ENCODE data around the gene SLAMF9. TPM values are rescaled to one million over a fixed set of nuclear protein-coding genes. Genes with fewer than 3 reads are reported as not detected.

Gene SLAMF9
- total and polyA plus RNA-seq, 5 donors from 2014 or later = not detected

DNA sequence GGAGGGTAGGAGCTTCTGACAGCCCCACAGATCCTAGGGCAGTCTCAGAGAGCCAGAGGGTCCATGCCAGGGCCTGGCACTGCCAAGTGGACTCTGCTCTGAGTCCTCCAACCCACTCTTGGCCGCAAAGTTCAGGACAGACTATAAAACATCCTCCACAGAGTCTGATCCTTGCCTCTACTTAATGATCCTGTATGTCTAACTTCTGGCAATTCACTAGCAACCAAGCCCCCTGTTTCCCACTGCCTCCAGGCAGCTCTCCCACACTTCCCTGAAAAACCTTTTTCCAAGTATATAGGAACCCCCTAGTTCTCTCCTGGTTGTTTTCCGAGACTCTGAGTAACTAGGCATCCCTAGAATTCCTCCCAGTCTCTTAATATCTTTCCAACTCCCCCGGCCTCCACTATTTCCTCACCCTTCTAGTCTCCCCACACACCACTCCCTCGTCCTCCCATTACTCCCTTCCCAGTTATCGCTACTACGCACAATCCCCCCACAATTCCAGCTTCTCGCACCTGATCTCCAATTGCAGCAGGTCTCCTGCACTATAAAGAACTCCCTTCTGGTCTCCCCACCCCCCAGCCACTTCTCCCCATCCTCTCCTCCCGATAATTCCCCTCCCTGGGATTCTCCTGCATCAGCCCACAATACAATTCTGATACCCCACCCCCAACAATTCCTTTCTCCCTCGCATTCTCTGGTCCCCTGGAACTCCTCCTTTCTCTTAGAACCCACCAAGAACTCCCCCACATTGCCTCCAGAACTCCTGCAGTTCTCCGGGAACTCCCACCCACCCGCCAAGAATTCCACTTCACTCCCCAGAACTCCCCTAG lies 9.2 kb downstream of the SLAMF9 start:
- H3K36me3 Mint-ChIP-seq = no peaks in the 10 kb centered on the region
- ATAC-seq (ENCODE audit: low read depth in 2 of 2) (no peak), DNase-seq (no peak)
- no peaks in the 10 kb centered on the region for H3K9me3 ChIP-seq (ENCODE audit: control insufficient read depth in 2 of 2, low read length in 2 of 2)
- no peak overlapping the region for H3K27ac ChIP-seq (ENCODE audit: insufficient read depth, low read length, poor library complexity, severe bottlenecking)
- no peaks in the 10 kb centered on the region for H3K36me3 ChIP-seq (ENCODE audit: control insufficient read depth, insufficient read depth, low read length)
- H3K4me3 ChIP-seq (ENCODE audit: low read depth, low read length) = no peak overlapping the region
- peaks cover 52% of the 10 kb centered on the region for H3K27me3 Mint-ChIP-seq
- H3K9me3 Mint-ChIP-seq = peaks cover 0 to 3% (median 0%) of the 10 kb centered on the region in 7 donors
- peak overlapping the region in 1 of 3 donors; percentile 80 for H3K27ac Mint-ChIP-seq
- H3K27me3 ChIP-seq (ENCODE audit: control insufficient read depth, insufficient read depth, low read length) = peaks cover 18% of the 10 kb centered on the region
- H3K4me1 Mint-ChIP-seq = peaks cover 0 to 15% (median 0%) of the 10 kb centered on the region in 4 donors
- peak overlapping the region in 2 of 4 donors; percentile 66 to 86 for H3K4me3 Mint-ChIP-seq
- H3K4me1 ChIP-seq (ENCODE audit: control insufficient read depth, insufficient read depth, low read length, poor library complexity, severe bottlenecking) = peaks cover 8% of the 10 kb centered on the region

DNA sequence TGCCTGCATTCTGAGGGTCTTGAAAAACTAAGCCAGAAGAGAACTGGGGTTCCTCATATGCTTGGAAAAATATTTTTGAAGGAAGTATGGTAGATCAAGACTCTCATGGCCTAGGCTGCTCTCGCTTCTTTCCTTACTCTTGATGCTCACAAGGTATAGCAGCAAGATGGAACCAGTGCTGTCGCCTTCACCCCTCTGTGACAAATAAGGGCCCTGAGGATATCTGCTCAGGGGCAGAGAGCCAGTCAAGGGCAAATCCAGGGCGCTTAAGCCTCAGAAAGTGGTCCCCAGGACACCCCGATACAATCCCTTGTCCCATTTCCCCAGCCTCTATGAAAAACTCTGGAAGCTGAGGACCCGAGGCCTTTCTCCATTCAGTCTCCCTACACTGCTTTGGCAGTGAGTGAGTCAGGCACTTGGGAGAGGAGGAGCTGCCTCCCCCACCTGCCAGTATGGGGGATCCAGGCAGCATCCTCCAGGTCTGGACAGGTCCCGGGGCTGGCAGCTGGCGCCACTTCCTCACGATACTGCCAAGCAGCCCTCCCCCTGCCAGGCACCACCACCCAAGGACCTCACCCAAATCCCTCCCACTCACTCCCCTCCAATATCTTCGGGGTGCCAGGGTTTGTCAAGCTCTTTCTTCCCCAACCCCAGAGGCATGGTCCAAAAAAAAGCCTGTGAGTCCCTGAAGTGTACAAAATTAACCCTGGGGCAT lies 10.0 kb downstream of the SLAMF9 start:
- peaks cover 8% of the 10 kb centered on the region for H3K4me1 ChIP-seq (ENCODE audit: control insufficient read depth, insufficient read depth, low read length, poor library complexity, severe bottlenecking)
- no peaks in the 10 kb centered on the region for H3K36me3 ChIP-seq (ENCODE audit: control insufficient read depth, insufficient read depth, low read length)
- no peak overlapping the region for H3K4me3 ChIP-seq (ENCODE audit: low read depth, low read length)
- peaks cover 57% of the 10 kb centered on the region for H3K27me3 Mint-ChIP-seq
- no peak for ATAC-seq (ENCODE audit: low read depth in 2 of 2)
- no peak overlapping the region for H3K27ac ChIP-seq (ENCODE audit: insufficient read depth, low read length, poor library complexity, severe bottlenecking)
- H3K27me3 ChIP-seq (ENCODE audit: control insufficient read depth, insufficient read depth, low read length) = peaks cover 18% of the 10 kb centered on the region
- H3K9me3 Mint-ChIP-seq = peaks cover 0 to 3% (median 0%) of the 10 kb centered on the region in 7 donors
- H3K4me3 Mint-ChIP-seq = no peak overlapping the region
- H3K9me3 ChIP-seq (ENCODE audit: control insufficient read depth in 2 of 2, low read length in 2 of 2) = no peaks in the 10 kb centered on the region
- no peak overlapping the region for H3K27ac Mint-ChIP-seq
- H3K36me3 Mint-ChIP-seq = peaks cover 2% of the 10 kb centered on the region
- no peak for DNase-seq
- H3K4me1 Mint-ChIP-seq = peaks cover 0 to 15% (median 0%) of the 10 kb centered on the region in 4 donors

DNA sequence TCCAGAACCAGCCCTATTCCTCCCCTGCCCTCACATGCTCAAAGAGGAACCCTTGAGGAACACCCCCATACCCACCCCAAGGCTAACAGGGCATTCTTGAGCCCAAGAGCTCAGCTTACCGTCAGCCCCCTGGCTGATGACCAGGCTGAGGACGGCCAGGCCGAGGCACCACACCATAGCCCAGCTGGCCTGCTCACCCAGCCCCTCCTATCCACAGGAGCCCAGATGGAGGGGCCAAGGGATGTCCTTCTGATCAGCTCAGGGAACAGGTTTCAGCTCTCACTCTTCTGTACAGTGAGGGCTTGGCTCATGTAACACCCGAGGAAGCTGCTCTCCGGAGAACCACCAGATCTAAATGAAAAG lies 10.8 kb downstream of the SLAMF9 start:
- H3K27ac Mint-ChIP-seq = no peak overlapping the region
- H3K4me3 Mint-ChIP-seq = no peak overlapping the region
- H3K27me3 ChIP-seq (ENCODE audit: control insufficient read depth, insufficient read depth, low read length) = peaks cover 18% of the 10 kb centered on the region
- DNase-seq = no peak
- H3K9me3 Mint-ChIP-seq = peaks cover 0 to 3% (median 0%) of the 10 kb centered on the region in 7 donors
- H3K27me3 Mint-ChIP-seq = peaks cover 56% of the 10 kb centered on the region
- H3K9me3 ChIP-seq (ENCODE audit: control insufficient read depth in 2 of 2, low read length in 2 of 2) = no peaks in the 10 kb centered on the region
- no peaks in the 10 kb centered on the region for H3K36me3 ChIP-seq (ENCODE audit: control insufficient read depth, insufficient read depth, low read length)
- peaks cover 8% of the 10 kb centered on the region for H3K4me1 ChIP-seq (ENCODE audit: control insufficient read depth, insufficient read depth, low read length, poor library complexity, severe bottlenecking)
- peaks cover 0 to 18% (median 0%) of the 10 kb centered on the region in 4 donors for H3K4me1 Mint-ChIP-seq
- H3K36me3 Mint-ChIP-seq = peaks cover 5% of the 10 kb centered on the region
- H3K27ac ChIP-seq (ENCODE audit: insufficient read depth, low read length, poor library complexity, severe bottlenecking) = no peak overlapping the region
- H3K4me3 ChIP-seq (ENCODE audit: low read depth, low read length) = no peak overlapping the region
- no peak for ATAC-seq (ENCODE audit: low read depth in 2 of 2)

DNA sequence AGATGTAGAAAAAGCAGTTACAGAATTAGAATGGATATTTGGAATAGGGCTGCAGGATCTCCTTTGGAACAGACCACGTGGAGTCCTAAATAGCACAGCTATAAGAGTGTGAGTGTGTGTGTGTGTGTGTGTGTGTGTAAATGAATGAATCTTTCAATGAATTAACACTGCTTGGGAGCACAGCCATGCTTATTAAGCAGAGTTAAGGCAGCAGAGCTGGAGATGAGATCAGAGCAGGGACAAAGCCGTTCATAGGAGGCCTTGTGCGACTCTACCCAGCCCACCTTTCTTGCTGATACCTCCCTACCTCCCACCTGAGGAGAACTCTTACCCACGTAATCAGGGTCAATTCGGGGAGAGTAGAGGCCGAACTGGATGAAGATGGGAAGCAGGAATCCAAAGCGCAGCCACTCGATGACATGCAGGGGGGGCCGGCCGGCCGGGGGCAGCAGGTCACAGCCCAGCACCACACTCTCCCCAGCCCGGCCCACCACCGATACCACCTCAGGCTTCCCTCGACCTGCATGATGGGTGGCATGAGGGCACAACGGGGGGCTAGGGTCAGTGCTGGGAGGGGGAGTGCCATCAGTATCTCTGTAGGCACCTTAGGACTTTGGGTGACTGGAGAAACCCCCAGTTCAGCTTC lies 11.3 kb downstream of the SLAMF9 start:
- DNase-seq (no peak), ATAC-seq (ENCODE audit: low read depth in 2 of 2) (no peak)
- H3K36me3 Mint-ChIP-seq = peaks cover 5% of the 10 kb centered on the region
- peaks cover 52% of the 10 kb centered on the region for H3K27me3 Mint-ChIP-seq
- H3K9me3 Mint-ChIP-seq = peaks cover 0 to 3% (median 0%) of the 10 kb centered on the region in 7 donors
- Histone ChIP-seq H3K36me3 (ENCODE audit: control insufficient read depth, insufficient read depth, low read length) (no peaks in the 10 kb centered on the region), H3K27ac (ENCODE audit: insufficient read depth, low read length, poor library complexity, severe bottlenecking) (no peak overlapping the region), H3K4me3 (ENCODE audit: low read depth, low read length) (no peak overlapping the region), H3K4me1 (ENCODE audit: control insufficient read depth, insufficient read depth, low read length, poor library complexity, severe bottlenecking) (peaks cover 8% of the 10 kb centered on the region), H3K9me3 (ENCODE audit: control insufficient read depth in 2 of 2, low read length in 2 of 2) (no peaks in the 10 kb centered on the region), H3K27me3 (ENCODE audit: control insufficient read depth, insufficient read depth, low read length) (peaks cover 18% of the 10 kb centered on the region)
- H3K27ac Mint-ChIP-seq = no peak overlapping the region
- H3K4me3 Mint-ChIP-seq = no peak overlapping the region
- H3K4me1 Mint-ChIP-seq = peaks cover 0 to 20% (median 0%) of the 10 kb centered on the region in 4 donors

DNA sequence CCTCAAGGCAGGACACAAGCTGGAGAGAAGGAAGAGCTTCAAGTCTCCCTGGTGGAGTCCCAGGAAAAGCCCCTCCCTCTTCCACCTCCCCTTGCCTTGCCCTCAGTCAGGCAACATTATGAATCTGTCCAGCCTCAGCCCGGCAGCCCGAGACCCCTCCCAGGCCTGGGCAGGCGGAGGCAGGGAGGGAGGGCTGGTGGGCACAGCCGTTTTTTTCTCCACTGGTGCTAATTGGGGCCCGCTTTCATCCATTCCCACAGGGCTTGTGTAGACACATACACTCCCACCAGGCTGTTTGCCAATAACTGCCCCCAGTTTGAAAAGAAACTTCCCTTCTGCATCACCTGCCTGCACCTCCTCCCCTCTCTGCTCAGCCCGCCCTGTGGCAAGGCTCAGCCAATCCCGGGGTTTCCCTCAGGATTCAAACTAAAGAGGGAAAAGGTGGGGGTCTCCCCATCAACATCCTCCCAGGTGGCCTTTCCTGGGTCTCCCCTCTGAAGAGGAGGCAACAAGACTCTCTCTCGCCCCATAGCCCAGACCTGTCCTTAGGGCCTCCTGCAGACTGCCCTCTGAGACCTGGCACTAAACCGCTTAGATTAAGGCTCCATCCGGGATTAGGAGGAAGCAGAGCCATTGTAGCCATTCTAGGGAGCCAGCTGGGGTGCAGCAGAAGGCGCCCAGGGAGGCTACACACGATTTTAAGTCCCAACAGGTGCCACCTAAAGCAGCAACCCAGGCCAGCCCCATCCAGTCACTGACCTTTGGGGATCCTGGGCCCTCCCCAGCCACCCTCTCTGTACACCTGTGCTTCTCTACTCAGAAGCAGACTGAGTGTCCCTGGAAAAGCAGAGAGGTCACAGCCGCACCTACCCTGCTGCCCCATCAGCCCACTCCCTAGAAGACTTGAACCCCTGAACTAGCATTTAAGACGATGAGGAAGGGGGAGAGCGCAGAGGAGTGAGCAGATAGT lies 12.2 kb downstream of the SLAMF9 start:
- Mint-ChIP-seq H3K9me3 (peaks cover 0 to 1% (median 0%) of the 10 kb centered on the region in 7 donors), H3K4me1 (peaks cover 0 to 28% (median 3%) of the 10 kb centered on the region in 4 donors), H3K36me3 (peaks cover 5% of the 10 kb centered on the region), H3K27ac (no peak overlapping the region), H3K4me3 (peak overlapping the region in 1 of 4 donors; percentile 53), H3K27me3 (peaks cover 52% of the 10 kb centered on the region)
- Histone ChIP-seq H3K27ac (ENCODE audit: insufficient read depth, low read length, poor library complexity, severe bottlenecking) (no peak overlapping the region), H3K9me3 (ENCODE audit: control insufficient read depth in 2 of 2, low read length in 2 of 2) (no peaks in the 10 kb centered on the region), H3K36me3 (ENCODE audit: control insufficient read depth, insufficient read depth, low read length) (no peaks in the 10 kb centered on the region), H3K4me3 (ENCODE audit: low read depth, low read length) (no peak overlapping the region), H3K27me3 (ENCODE audit: control insufficient read depth, insufficient read depth, low read length) (peaks cover 15% of the 10 kb centered on the region), H3K4me1 (ENCODE audit: control insufficient read depth, insufficient read depth, low read length, poor library complexity, severe bottlenecking) (peaks cover 13% of the 10 kb centered on the region)
- ATAC-seq (ENCODE audit: low read depth in 2 of 2) (no peak), DNase-seq (no peak)

DNA sequence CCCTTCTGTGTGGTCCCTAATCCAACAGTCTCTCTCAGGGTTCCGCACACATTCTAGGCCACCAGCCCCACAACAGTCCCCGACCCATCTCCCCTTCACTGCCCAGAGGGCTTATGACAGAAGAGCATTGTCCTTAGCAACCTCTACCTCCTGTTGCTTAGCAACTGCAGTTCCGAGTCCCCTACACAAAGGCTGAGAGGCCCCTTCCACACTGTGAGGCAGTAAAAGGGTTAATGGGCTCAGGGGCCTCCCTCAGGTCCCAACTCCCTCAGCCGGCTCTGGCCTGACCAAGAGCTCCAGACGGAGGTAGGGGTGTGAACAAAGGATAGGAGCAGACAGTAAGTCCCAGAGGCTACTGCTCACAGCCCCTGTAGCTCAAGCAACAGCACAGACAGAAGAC lies 12.9 kb downstream of the SLAMF9 start:
- Mint-ChIP-seq H3K36me3 (peaks cover 5% of the 10 kb centered on the region), H3K9me3 (no peaks in the 10 kb centered on the region), H3K27me3 (peaks cover 48% of the 10 kb centered on the region), H3K4me3 (no peak overlapping the region), H3K4me1 (peaks cover 0 to 31% (median 6%) of the 10 kb centered on the region in 4 donors), H3K27ac (no peak overlapping the region)
- Histone ChIP-seq H3K9me3 (ENCODE audit: control insufficient read depth in 2 of 2, low read length in 2 of 2) (no peaks in the 10 kb centered on the region), H3K4me3 (ENCODE audit: low read depth, low read length) (no peak overlapping the region), H3K27ac (ENCODE audit: insufficient read depth, low read length, poor library complexity, severe bottlenecking) (no peak overlapping the region), H3K36me3 (ENCODE audit: control insufficient read depth, insufficient read depth, low read length) (no peaks in the 10 kb centered on the region), H3K4me1 (ENCODE audit: control insufficient read depth, insufficient read depth, low read length, poor library complexity, severe bottlenecking) (peaks cover 21% of the 10 kb centered on the region), H3K27me3 (ENCODE audit: control insufficient read depth, insufficient read depth, low read length) (peaks cover 8% of the 10 kb centered on the region)
- ATAC-seq (ENCODE audit: low read depth in 2 of 2) (no peak), DNase-seq (no peak)
